Skin of body (tissue), 2 donors: ENCODE data around the gene TRIM54. TPM values are rescaled to one million over a fixed set of nuclear protein-coding genes. Genes with fewer than 3 reads are reported as not detected.
"Not testable (repeated sequence)": the region's sequence is repeated elsewhere in the genome, so short reads cannot be mapped to it uniquely, and the experiment has no call there.

Experiments used
- DNase-seq: peaks from one replicate; lab custom pipeline; 2025; lab: John Stamatoyannopoulos, UW
- total RNA-seq: library from RNA; depleted of rRNA; stranded (reverse); fragments of >200 nt; gene quantifications from one replicate; pipeline ENCODE4 v1.2.3, GENCODE V29; 2014

Gene TRIM54
- total RNA-seq, 1 donor from 2014 or later: 6.0 TPM

DNA sequence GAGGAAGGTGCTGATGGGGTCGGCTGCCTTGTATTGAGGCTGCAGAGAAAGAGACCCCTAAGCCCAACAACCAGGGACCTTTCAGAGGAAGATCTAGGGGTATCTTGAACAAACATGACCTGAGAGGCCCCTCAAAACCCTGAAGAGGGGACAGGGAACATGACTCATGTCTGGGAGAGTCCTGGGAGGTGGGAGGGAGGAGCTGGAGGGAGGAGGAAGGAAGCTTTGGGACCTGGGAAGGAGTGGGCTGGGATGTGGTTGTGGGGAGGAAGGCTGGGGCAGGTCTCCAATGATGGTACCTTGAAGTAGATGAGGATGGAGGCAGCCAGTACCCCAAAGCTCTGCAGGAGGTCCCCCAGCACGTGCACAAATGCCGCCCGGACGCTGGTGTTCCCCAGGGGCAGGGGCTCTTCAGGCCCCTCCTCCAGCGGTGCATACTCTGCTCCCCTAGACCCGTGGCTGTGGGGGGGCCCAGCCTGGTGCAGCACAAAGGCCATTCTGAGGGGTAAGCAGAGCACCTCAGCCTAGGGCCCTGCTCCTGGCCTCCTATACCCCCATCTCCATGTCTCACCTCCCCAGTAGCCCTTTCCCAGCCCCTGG is 25.3 kb upstream of the TRIM54 start:
- no peak for DNase-seq

DNA sequence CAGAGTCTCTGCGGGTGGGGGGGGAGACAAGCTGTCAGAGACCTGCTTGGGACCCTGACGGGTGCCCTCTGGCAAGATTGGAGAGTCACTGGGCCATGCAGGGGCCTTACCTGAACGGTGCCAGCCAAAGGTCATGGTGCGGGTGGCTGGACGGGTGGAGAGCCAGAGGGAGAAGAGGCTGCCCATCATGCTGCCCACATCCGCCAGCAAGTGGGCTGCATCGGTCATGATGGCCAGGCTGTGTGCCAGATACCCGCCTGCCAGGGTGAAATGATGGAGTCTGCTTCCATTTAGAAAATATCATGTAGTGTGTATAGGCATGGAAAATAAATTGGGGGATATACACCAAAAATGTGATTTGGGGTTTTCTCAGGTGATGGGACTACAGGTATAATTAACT is 24.2 kb upstream of the TRIM54 start:
- no peak for DNase-seq

GRCh38 chr2:27261241-27261925 is 20.8 kb upstream of the TRIM54 start:
- DNase-seq: no peak

GRCh38 chr2:27261926-27262298 is 20.3 kb upstream of the TRIM54 start:
- DNase-seq: no peak

GRCh38 chr2:27262379-27263286 is 19.6 kb upstream of the TRIM54 start, which contains the start of gene SLC30A3:
Gene SLC30A3 (minus strand): TSS chr2:27263047. CDS start chr2:27262906, 141 bp downstream.
- DNase-seq: no peak

DNA sequence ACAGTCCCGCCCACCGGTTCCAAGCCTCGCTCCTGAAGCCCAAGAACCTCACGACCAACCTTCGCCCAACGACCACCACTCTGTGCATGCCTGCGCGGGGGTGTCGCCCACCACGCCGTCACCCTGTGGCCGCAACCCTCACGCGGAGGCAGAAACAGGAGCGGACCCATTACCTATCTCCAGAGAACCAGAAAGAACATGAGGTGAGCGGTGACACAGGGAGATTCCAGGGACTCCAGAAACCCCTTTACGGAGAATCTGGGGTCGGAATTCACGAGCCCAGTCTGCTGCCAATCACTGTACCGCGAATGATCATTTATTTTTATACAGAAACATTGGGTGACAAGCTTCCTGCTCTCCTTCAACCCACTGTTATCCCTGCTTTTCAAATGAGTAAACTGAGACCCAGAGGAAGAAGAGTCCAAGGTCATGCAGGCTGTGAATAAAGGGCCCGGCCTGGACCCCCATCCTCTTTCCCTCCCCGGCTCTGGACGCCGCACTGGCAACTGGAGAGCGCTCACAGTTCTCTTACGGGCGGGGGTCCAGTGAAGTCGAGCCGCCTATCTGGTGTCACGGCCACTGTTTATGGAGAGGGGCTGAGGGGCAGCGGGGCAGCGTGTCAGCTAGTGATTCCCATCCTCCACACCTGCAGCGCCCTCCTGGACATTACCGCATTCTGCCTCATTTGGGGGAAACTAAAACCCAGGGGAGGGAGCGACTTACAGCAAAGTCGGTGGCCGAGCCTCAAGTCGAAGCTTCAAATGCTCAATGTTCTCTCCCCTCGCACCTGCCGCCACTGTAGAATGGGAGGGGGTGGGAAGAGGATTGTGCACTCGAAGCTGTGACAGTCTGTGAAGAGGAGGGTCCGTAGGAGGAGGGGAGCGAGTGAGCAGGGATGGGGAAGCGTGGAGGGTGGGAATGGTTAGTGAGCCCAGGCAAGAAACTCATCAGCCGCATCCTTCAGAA is 18.7 kb upstream of the TRIM54 start:
- DNase-seq: no peak

DNA sequence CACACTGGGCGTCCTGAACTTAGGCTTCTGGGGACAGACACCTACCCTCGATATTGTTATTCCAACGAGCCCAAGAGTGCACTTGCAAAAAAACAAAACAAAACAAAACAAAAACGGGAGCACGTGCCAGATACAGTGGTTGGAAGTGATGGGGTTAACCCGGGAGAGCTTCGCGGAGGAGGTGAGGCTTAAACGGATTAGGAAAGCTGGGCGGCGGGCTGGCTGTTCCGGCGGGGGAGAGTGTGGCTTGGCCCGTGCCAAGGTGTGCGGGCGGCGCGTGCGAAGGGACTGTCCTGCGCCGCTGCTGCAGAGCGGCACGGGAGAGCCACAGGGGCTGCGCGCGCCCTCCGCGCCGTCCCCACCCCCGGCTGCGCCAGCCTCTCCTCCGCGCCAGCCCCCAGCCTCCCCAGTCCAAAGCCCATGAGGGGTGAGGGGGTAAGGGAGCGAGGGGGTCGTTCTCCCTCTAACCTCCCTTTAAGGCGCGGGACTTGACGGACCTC is 17.9 kb upstream of the TRIM54 start:
- DNase-seq: no peak

DNA sequence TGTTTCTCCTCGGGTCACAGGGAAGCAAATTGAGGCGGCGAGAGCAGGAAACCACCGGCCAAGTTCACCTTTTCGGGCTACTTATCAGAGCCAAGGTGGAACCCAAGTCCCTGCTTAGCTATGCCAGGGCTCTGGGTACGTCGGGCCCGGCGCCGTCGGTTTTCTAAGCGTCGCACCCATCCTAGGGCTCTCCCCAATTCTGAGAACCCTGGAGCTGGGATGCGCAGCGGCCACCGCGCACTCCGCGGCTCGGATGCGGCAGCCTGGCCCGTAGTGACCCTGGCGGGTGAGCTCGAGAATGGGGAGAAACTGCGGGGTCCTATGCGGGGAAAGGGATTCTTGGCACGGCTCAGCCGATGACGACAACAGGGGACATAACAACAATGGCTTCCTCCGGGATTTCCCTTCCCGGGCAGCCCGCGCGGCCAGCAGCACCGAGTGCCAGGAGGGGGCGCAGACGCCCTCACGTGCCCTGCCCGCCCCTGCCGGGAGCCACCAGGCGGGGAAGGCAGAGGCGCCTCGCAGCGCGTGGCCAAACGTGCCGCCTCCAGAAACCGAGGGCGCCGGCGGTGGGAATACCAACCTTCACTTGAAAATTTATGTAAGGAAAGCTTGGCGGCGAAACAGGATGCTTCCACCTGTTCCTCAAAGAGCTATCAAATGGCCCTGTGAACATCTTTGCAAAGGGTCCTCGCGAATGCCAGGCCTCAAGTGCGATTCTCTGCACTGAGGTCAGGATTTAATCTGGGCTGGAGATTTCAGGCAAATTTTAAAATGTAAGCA is 17.3 kb upstream of the TRIM54 start:
- DNase-seq: no peak

- no peak for DNase-seq
Measured at GRCh38 chr2:27265536-27265870, 16.7 kb upstream of the TRIM54 start.

GRCh38 chr2:27268296-27268695 is 13.9 kb upstream of the TRIM54 start:
- DNase-seq: not testable (repeated sequence)

- no peak for DNase-seq
Measured at GRCh38 chr2:27270131-27270530, 12.1 kb upstream of the TRIM54 start.

DNA sequence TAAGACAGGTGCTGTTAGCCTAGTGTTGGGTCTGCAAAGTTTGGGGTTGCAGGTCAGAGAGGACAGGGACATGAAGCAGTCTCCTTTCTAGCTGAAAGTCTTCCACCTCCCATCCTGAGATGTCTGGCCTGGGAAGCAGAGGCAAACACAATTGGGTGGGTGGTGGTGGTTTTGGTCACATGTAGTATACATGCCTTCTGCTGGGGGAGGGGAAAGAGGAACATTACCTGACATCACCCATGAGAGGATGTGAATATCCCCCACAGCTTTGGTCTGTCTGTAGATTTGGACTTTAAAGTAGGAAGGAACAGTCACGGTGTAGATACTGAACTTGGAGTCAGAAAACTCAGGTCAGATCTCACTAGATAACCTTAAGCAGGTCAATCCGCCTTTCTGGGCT is 11.6 kb upstream of the TRIM54 start:
- no peak for DNase-seq

DNA sequence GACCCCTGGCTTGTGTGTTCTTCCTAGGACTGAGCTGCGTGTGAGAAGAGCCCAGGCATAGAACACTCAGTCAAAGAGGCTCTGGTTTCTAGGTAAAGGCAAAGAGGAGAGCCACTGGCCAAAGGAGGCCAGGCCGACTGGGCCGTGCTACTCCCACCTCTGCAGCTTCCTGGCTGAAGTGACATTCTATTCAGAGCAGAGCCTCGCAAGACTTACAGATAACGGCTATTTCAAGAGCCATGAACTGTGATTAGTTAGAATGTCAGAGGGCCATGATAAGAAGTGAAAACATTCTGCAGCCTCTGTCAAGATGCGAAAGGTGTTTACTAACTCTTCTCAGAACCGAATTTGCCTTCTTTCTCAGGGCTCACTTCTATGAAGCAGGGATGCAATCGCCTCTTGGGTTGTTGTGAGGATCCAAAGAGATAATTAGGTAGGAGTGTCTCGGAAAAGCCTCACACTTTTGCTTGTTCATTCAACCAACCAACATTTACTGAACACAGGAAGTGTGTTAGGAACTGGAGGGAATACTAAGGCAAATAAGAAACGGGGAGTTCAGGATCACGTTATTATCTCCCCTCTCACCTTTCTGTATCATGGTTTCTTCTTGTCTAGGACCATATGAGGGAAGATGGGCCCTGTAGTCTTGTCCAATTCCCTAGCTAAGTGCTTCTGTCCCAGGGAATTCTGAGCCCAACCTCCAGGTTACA is 10.4 kb upstream of the TRIM54 start:
- no peak for DNase-seq

- DNase-seq: not testable (repeated sequence)
Measured at GRCh38 chr2:27272537-27273522, 9.4 kb upstream of the TRIM54 start.

DNA sequence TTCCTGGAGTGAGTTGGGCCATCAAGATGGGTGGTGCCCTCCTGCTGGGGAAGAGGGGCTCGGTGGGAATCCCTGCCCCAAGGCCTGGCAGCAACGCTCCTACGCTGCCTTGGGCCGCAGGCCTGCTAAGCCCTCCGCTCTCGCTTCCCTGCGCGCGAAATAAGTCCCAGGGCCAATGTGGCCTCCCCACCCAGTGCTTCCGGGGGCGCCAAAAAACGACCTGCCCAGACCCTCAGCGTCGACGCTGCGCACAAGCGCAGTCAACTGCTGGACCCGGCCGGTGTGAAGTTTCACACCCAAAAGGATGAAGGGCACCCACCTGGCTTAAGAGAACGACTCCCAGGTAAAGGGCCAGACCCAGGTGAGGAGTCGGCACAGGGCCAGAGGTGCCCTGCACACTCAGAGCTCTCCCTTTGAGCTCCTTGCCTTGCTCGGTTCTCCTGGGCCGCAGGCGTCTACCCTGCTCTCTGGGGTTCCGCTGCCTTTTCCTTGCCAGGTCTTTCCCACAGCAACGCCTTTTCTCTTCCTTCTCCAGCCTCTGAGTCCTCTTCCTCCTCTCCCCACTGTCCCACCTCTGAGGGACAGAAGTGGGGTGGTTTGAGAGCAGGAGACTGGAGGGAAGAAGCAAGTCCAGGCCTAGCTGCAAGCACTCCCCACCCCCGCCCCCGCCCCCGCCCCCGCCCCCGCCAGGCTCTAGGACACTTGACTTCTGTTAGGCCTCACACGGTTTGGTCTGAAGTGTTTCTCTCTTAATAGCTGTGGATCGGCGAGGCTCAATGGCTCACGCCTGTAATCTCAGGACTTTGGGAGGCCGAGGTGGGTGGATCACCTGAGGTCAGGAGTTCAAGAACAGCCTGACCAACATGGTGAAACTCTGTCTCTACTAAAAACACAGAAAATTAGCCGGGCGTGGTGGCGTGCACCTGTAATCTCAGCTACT is 6.7 kb upstream of the TRIM54 start, which contains the start of gene DNAJC5G:
Gene DNAJC5G, plus strand, starts transcription at position 223 of the 940 bp plus-strand sequence. CDS start 1,296 bp downstream, outside the sequence.
- DNase-seq: no peak

GRCh38 chr2:27278010-27278409 is 4.2 kb upstream of the TRIM54 start:
- no peak for DNase-seq

GRCh38 chr2:27280826-27281225 is 1.4 kb upstream of the TRIM54 start:
- DNase-seq: no peak
